Testis (tissue), 2 donors: Measurements from ENCODE around the gene STARD3.

Experiments
- CTCF ChIP-seq, 3 experiments: fragments of 450-650 bp in 2 of 3; fragments of 200-600 bp in 1 of 3; sonication (generic) in 1 of 3; IDR thresholded peaks; one replicate each; pipeline ENCODE4 v1.5.1; 2016 to 2019; ENCODE audit warnings: antibody characterized with exemption in 3 of 3, mild to moderate bottlenecking in 2 of 3, moderate library complexity in 1 of 3
- POLR2A ChIP-seq: fragments of 450-650 bp; IDR thresholded peaks from one replicate; pipeline ENCODE4 v1.6.1; 2017; ENCODE audit warnings: antibody characterized with exemption, mild to moderate bottlenecking, moderate library complexity

GRCh38 chr17:39699818-39700147 lies 62.8 kb downstream of the STARD3 start, which contains the start of gene ERBB2:
- TF ChIP-seq CTCF (IDR thresholded peaks at IDR 0.05) (no peak), POLR2A (no peak)
